SK-N-SH (cell line): ENCODE measurements around the gene CCDC6. TPM values are rescaled to one million over a fixed set of nuclear protein-coding genes. Genes with fewer than 3 reads are reported as not detected.
"Not testable (repeated sequence)": the region's sequence is repeated elsewhere in the genome, so short reads cannot be mapped to it uniquely, and the experiment has no call there.

Source experiments
- CTCF ChIA-PET: fragments of 300-600, 350-600 bp; formaldehyde crosslinking; extraction: SDS; loops from one replicate; lab custom pipeline; 2021; lab: Yijun Ruan, JAX
- POLR2A ChIA-PET: fragments of 350-600 bp; sonication (Branson Sonifier 250); formaldehyde crosslinking; extraction: SDS; loops from one replicate; lab custom pipeline; 2020; ENCODE audit warnings: antibody characterized with exemption, inconsistent platforms; lab: Yijun Ruan, JAX
- DNase-seq: peaks from one replicate; pipeline ENCODE4 v3.0.0; 2012
- H2AFZ ChIP-seq: fragments of 200-600 bp; sonication (generic); 2 replicates; pipeline ENCODE4 v1.8.1; 2016; ENCODE audit warnings: antibody characterized with exemption, mild to moderate bottlenecking, low read depth
- H3F3A ChIP-seq: fragments of 200-600 bp; sonication (generic); replicated peaks from 2 replicates; pipeline ENCODE3; 2016; ENCODE audit warnings: antibody characterized with exemption, mild to moderate bottlenecking; ENCODE audit not compliant: insufficient read depth
- H3K27ac ChIP-seq, 2 experiments: fragments of 200-500 bp in 1 of 2; fragments of 200-600 bp in 1 of 2; sonication (Bioruptor generic) in 1 of 2; sonication (generic), shearing (Covaris generic) in 1 of 2; 2 replicates each; pipeline versions ENCODE4 v1.5.1 to v1.6.1; 2014 to 2016; ENCODE audit warnings: low read depth in 2 of 2, inconsistent platforms in 1 of 2, low read length in 1 of 2, mild to moderate bottlenecking in 1 of 2, mixed read lengths in 1 of 2
- H3K27me3 ChIP-seq: fragments of 200-600 bp; sonication (generic), shearing (Covaris generic); 2 replicates; pipeline ENCODE4 v1.6.1; 2016; ENCODE audit warnings: mixed run types; ENCODE audit not compliant: insufficient read depth
- H3K36me3 ChIP-seq, 2 experiments: fragments of 200-500 bp in 1 of 2; fragments of 200-600 bp in 1 of 2; sonication (Bioruptor generic) in 1 of 2; sonication (generic) in 1 of 2; replicated peaks in 1 of 2; 2 replicates each; pipeline versions ENCODE3 to v1.5.1; 2014 to 2016; ENCODE audit warnings: low read length in 1 of 2, mild to moderate bottlenecking in 1 of 2; ENCODE audit not compliant: insufficient read depth in 2 of 2, control insufficient read depth in 1 of 2
- H3K4me1 ChIP-seq, 2 experiments: fragments of 200-500 bp in 1 of 2; fragments of 200-600 bp in 1 of 2; sonication (Bioruptor generic) in 1 of 2; sonication (generic), shearing (Covaris generic) in 1 of 2; 2 replicates each; pipeline versions ENCODE4 v1.5.1 to v1.6.1; 2014 to 2016; ENCODE audit warnings: low read depth in 1 of 2, low read length in 1 of 2, mixed run types in 1 of 2; ENCODE audit not compliant: insufficient read depth in 2 of 2, control insufficient read depth in 1 of 2
- H3K4me2 ChIP-seq: fragments of 200-600 bp; sonication (generic), shearing (Covaris generic); 2 replicates; pipeline ENCODE4 v1.6.1; 2017; ENCODE audit warnings: mixed run types
- H3K4me3 ChIP-seq, 2 experiments: fragments of 200-500 bp in 1 of 2; fragments of 200-600 bp in 1 of 2; sonication (Bioruptor generic) in 1 of 2; sonication (generic), shearing (Covaris generic) in 1 of 2; 2 replicates each; pipeline versions ENCODE4 v1.5.1 to v1.8.1; 2014 to 2016; ENCODE audit warnings: low read depth in 2 of 2, inconsistent platforms in 1 of 2, low read length in 1 of 2, mild to moderate bottlenecking in 1 of 2, mixed read lengths in 1 of 2, moderate library complexity in 1 of 2
- H3K79me2 ChIP-seq: fragments of 200-600 bp; sonication (generic); 2 replicates; pipeline ENCODE4 v1.8.1; 2017; ENCODE audit warnings: mild to moderate bottlenecking; ENCODE audit not compliant: insufficient read depth
- H3K9ac ChIP-seq: fragments of 200-600 bp; sonication (generic); 2 replicates; pipeline ENCODE4 v1.6.1; 2017; ENCODE audit warnings: mixed run types
- H3K9me2 ChIP-seq: fragments of 200-600 bp; sonication (generic); 2 replicates; pipeline ENCODE4 v1.6.1; 2017; ENCODE audit warnings: mixed run types
- H3K9me3 ChIP-seq: fragments of 200-600 bp; sonication (generic); 2 replicates; pipeline ENCODE4 v1.6.1; 2017; ENCODE audit warnings: mixed run types, mild to moderate bottlenecking, moderate library complexity
- H4K20me1 ChIP-seq: fragments of 200-600 bp; sonication (generic); 2 replicates; pipeline ENCODE4 v1.6.1; 2017; ENCODE audit warnings: mild to moderate bottlenecking, mixed run types; ENCODE audit not compliant: insufficient read depth
- EP300 ChIP-seq, 2 experiments: IDR thresholded peaks; 2 replicates each; pipeline versions ENCODE4 v1.4.0 to v1.6.1; 2012; ENCODE audit warnings: borderline replicate concordance in 1 of 2, low read depth in 1 of 2, low read length in 1 of 2
- EZH2phosphoT487 ChIP-seq: fragments of 200-600 bp; sonication (generic); IDR thresholded peaks from 2 replicates; pipeline ENCODE4 v1.6.1; 2017; ENCODE audit warnings: low read depth, mixed run types, mild to moderate bottlenecking, antibody characterized with exemption, moderate library complexity, borderline replicate concordance
- GABPA ChIP-seq: IDR thresholded peaks from 2 replicates; pipeline ENCODE4 v1.4.0; 2012; ENCODE audit warnings: low read depth, mild to moderate bottlenecking
- JUND ChIP-seq: IDR thresholded peaks from 2 replicates; pipeline ENCODE4 v1.4.0; 2012
- NFIC ChIP-seq: IDR thresholded peaks from 2 replicates; pipeline ENCODE4 v1.4.0; 2012; ENCODE audit warnings: borderline replicate concordance
- RAD21 ChIP-seq: IDR thresholded peaks from 2 replicates; pipeline ENCODE4 v1.6.1; 2012; ENCODE audit warnings: mild to moderate bottlenecking, low read length
- RCOR1 ChIP-seq: fragments of 150-350 bp; IDR thresholded peaks from 2 replicates; pipeline ENCODE4 v1.6.1; 2017; ENCODE audit warnings: antibody characterized with exemption, low read length
- TCF12 ChIP-seq: IDR thresholded peaks from 2 replicates; pipeline ENCODE4 v1.4.0; 2012
- YY1 ChIP-seq: IDR thresholded peaks from 2 replicates; pipeline ENCODE4 v1.4.0; 2012; ENCODE audit warnings: low read depth, mild to moderate bottlenecking
- WGBS: methylation state at CpG from one replicate; pipeline ENCODE4 v1.1.6; 2017; ENCODE audit warnings: low lambda C conversion rate; 5-methylcytosine and 5-hydroxymethylcytosine counted together
- polyA plus RNA-seq, 3 experiments: library from polyadenylated mRNA; depleted of rRNA; stranded (reverse); fragments of >200 nt; gene quantifications; 2 replicates each; pipeline ENCODE4 v1.2.3, GENCODE V29; 2012
- TF ChIP-seq, protein P1 (sequence below): IDR thresholded peaks from 2 replicates; pipeline ENCODE4 v1.4.0; 2012; ENCODE audit warnings: low read depth
- TF ChIP-seq, protein P2 (sequence below): IDR thresholded peaks from 2 replicates; pipeline ENCODE4 v1.4.0; 2012; ENCODE audit warnings: low read depth, borderline replicate concordance
- TF ChIP-seq, protein P3 (sequence below): IDR thresholded peaks from 2 replicates; pipeline ENCODE4; 2012

Gene CCDC6
- polyA plus RNA-seq, 1 of the 3 experiments (the other 2 are of a cell fraction): 10.8 TPM

DNA sequence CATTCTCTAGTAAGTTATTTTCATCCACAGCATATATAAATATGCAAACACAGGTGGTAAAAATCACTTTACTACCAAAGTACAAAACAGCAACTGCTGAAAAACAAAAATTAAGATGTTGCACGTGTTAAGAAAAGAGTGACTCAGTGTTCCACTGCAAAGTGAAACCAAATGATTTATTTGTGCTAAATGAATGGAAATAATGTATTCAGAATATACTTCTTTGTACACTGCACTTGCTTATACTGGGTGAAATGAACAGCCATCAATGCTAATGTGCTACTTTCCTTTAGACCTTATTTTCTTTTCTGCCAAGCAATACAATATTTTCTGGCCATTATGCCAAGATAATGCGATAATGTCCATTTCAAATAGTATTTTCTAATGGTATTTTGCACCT is 114.8 kb downstream of the CCDC6 start:
- H3K27me3 ChIP-seq: no peaks in the 10 kb centered on the region
- POLR2A ChIA-PET: no interaction called here
- 97% methylated on average over 2 of the region's 2 CpGs for WGBS
- no peaks in the 10 kb centered on the region for H3K79me2 ChIP-seq
- DNase-seq: no peak
- no peak overlapping the region for H2AFZ ChIP-seq
- H3K9me3 ChIP-seq: no peaks in the 10 kb centered on the region
- peaks cover 34 to 61% of the 10 kb centered on the region in 2 experiments for H3K36me3 ChIP-seq
- H3F3A ChIP-seq: peaks cover 5% of the 10 kb centered on the region
- no peak overlapping the region for H3K4me2 ChIP-seq
- H3K4me3 ChIP-seq: no peak overlapping the region
- no peaks in the 10 kb centered on the region for H3K9me2 ChIP-seq
- no peak overlapping the region for H3K27ac ChIP-seq
- H3K9ac ChIP-seq: no peak overlapping the region
- H4K20me1 ChIP-seq: no peaks in the 10 kb centered on the region
- TF ChIP-seq, protein P1, sequence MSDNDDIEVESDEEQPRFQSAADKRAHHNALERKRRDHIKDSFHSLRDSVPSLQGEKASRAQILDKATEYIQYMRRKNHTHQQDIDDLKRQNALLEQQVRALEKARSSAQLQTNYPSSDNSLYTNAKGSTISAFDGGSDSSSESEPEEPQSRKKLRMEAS: no peak
- no peak for TF ChIP-seq TCF12
- TF ChIP-seq NFIC: no peak
- no peak for TF ChIP-seq RCOR1
- no peak for TF ChIP-seq EP300 (IDR thresholded peaks at IDR 0.05; ENCODE audit: borderline replicate concordance in 1 of 2, low read depth in 1 of 2, low read length in 1 of 2)
- TF ChIP-seq RAD21: no peak
- TF ChIP-seq, protein P2, sequence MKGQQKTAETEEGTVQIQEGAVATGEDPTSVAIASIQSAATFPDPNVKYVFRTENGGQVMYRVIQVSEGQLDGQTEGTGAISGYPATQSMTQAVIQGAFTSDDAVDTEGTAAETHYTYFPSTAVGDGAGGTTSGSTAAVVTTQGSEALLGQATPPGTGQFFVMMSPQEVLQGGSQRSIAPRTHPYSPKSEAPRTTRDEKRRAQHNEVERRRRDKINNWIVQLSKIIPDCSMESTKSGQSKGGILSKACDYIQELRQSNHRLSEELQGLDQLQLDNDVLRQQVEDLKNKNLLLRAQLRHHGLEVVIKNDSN: no peak
- TF ChIP-seq GABPA: no peak
- TF ChIP-seq JUND: no peak
- TF ChIP-seq, protein P3, sequence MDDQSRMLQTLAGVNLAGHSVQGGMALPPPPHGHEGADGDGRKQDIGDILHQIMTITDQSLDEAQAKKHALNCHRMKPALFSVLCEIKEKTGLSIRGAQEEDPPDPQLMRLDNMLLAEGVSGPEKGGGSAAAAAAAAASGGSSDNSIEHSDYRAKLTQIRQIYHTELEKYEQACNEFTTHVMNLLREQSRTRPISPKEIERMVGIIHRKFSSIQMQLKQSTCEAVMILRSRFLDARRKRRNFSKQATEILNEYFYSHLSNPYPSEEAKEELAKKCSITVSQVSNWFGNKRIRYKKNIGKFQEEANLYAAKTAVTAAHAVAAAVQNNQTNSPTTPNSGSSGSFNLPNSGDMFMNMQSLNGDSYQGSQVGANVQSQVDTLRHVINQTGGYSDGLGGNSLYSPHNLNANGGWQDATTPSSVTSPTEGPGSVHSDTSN: no peak
- no peak for TF ChIP-seq YY1
- no peak for TF ChIP-seq EZH2phosphoT487
- CTCF ChIA-PET: no interaction called here
- no peaks in the 10 kb centered on the region; a peak in 1 of 4 replicates for H3K4me1 ChIP-seq

GRCh38 chr10:59790080-59790479 is 116.3 kb downstream of the CCDC6 start:
- H3K27me3 ChIP-seq, H3K27ac ChIP-seq, H3K79me2 ChIP-seq, POLR2A ChIA-PET, H3K9ac ChIP-seq, H3K4me2 ChIP-seq, H3K9me3 ChIP-seq, H3K9me2 ChIP-seq, DNase-seq, H2AFZ ChIP-seq, H3F3A ChIP-seq, H3K4me1 ChIP-seq, H4K20me1 ChIP-seq, H3K4me3 ChIP-seq: not testable (repeated sequence)
- 50% methylated on average over 2 of the region's 2 CpGs for WGBS
- CTCF ChIA-PET: interaction anchor here (0.7 to 1.1 kb wide), 2 partner anchors 13 to 164 kb away, joined by 3 read pairs; no protein-coding TSS in a partner anchor
- H3K36me3 ChIP-seq: peaks cover 34 to 57% of the 10 kb centered on the region in 2 experiments

GRCh38 chr10:59788914-59789313 is 117.4 kb downstream of the CCDC6 start:
- H3K9ac ChIP-seq, H4K20me1 ChIP-seq, H3K27me3 ChIP-seq, CTCF ChIA-PET, POLR2A ChIA-PET, H3K9me2 ChIP-seq, H3F3A ChIP-seq, H2AFZ ChIP-seq, DNase-seq, H3K9me3 ChIP-seq, H3K4me2 ChIP-seq, H3K4me1 ChIP-seq, H3K27ac ChIP-seq, H3K4me3 ChIP-seq, H3K79me2 ChIP-seq: not testable (repeated sequence)
- H3K36me3 ChIP-seq: peaks cover 31 to 45% of the 10 kb centered on the region in 2 experiments
- WGBS: 100% methylated on average over 5 of the region's 5 CpGs

- H3F3A ChIP-seq, H3K9ac ChIP-seq, H3K4me2 ChIP-seq, H3K27ac ChIP-seq, POLR2A ChIA-PET, H3K27me3 ChIP-seq, H3K79me2 ChIP-seq, H3K9me2 ChIP-seq, H2AFZ ChIP-seq, H3K4me3 ChIP-seq, H4K20me1 ChIP-seq, H3K4me1 ChIP-seq, H3K9me3 ChIP-seq, DNase-seq: not testable (repeated sequence)
- CTCF ChIA-PET: interaction anchor here (0.8 kb wide), 1 partner anchor 23 kb away, joined by 3 read pairs; no protein-coding TSS in a partner anchor
- WGBS: 85% methylated on average over 7 of the region's 7 CpGs
- H3K36me3 ChIP-seq: peaks cover 18 to 27% of the 10 kb centered on the region in 2 experiments
Measured at GRCh38 chr10:59787032-59787431, 119.3 kb downstream of the CCDC6 start.
